SK-N-SH treated with all-trans-retinoic acid at 6 μM for 48 hours (cell line): ENCODE data around the gene PHKA2.

ENCODE experiments used
- BACH2 ChIP-seq: fragments of 250-450 bp; sonication (Bioruptor Pico); IDR thresholded peaks from 2 replicates; pipeline ENCODE4 v1.9.0; 2021; ENCODE audit warnings: mild to moderate bottlenecking, borderline replicate concordance
- CSDC2 ChIP-seq: fragments of 250-450 bp; sonication (Bioruptor Pico); IDR thresholded peaks from 2 replicates; pipeline ENCODE4 v1.5.0; 2020; ENCODE audit warnings: mild to moderate bottlenecking, moderate library complexity
- RARB ChIP-seq: fragments of 250-450 bp; sonication (Bioruptor Pico); IDR thresholded peaks from 2 replicates; pipeline ENCODE4 v1.8.0; 2021; ENCODE audit warnings: mild to moderate bottlenecking, moderate library complexity
- SNAI2 ChIP-seq: fragments of 250-450 bp; sonication (Bioruptor Pico); IDR thresholded peaks from 2 replicates; pipeline ENCODE4 v1.5.0; 2020; ENCODE audit warnings: mild to moderate bottlenecking, moderate library complexity
- TCF4 ChIP-seq: fragments of 250-450 bp; sonication (Bioruptor Pico); IDR thresholded peaks from 2 replicates; pipeline ENCODE4 v1.8.0; 2021; ENCODE audit warnings: mild to moderate bottlenecking, moderate library complexity, borderline replicate concordance
- ZC3H10 ChIP-seq: fragments of 250-450 bp; sonication (Bioruptor Pico); IDR thresholded peaks from 2 replicates; pipeline ENCODE4 v1.5.1; 2021; ENCODE audit warnings: mild to moderate bottlenecking, moderate library complexity
- TF ChIP-seq, protein P1 (sequence below): fragments of 250-450 bp; sonication (Bioruptor Pico); IDR thresholded peaks from 2 replicates; pipeline ENCODE4 v1.5.1; 2020; ENCODE audit warnings: low read depth, mild to moderate bottlenecking, moderate library complexity
- TF ChIP-seq, protein P2 (sequence below): fragments of 250-450 bp; sonication (Bioruptor Pico); IDR thresholded peaks from 2 replicates; pipeline ENCODE4 v1.8.0; 2020; ENCODE audit warnings: mild to moderate bottlenecking, moderate library complexity, borderline replicate concordance

GRCh38 chrX:18970465-18970864 lies 13.4 kb downstream of the PHKA2 start:
- no peak for TF ChIP-seq BACH2 (CRISPR knock-in tag)
- TF ChIP-seq CSDC2 (CRISPR knock-in tag) = no peak
- TF ChIP-seq, protein P1, sequence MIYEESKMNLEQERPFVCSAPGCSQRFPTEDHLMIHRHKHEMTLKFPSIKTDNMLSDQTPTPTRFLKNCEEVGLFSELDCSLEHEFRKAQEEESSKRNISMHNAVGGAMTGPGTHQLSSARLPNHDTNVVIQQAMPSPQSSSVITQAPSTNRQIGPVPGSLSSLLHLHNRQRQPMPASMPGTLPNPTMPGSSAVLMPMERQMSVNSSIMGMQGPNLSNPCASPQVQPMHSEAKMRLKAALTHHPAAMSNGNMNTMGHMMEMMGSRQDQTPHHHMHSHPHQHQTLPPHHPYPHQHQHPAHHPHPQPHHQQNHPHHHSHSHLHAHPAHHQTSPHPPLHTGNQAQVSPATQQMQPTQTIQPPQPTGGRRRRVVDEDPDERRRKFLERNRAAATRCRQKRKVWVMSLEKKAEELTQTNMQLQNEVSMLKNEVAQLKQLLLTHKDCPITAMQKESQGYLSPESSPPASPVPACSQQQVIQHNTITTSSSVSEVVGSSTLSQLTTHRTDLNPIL (CRISPR knock-in tag) = no peak
- no peak for TF ChIP-seq ZC3H10 (CRISPR knock-in tag)
- TF ChIP-seq RARB (CRISPR knock-in tag) = no peak
- no peak for TF ChIP-seq SNAI2 (CRISPR knock-in tag)
- no peak for TF ChIP-seq TCF4 (CRISPR knock-in tag)
- TF ChIP-seq, protein P2, sequence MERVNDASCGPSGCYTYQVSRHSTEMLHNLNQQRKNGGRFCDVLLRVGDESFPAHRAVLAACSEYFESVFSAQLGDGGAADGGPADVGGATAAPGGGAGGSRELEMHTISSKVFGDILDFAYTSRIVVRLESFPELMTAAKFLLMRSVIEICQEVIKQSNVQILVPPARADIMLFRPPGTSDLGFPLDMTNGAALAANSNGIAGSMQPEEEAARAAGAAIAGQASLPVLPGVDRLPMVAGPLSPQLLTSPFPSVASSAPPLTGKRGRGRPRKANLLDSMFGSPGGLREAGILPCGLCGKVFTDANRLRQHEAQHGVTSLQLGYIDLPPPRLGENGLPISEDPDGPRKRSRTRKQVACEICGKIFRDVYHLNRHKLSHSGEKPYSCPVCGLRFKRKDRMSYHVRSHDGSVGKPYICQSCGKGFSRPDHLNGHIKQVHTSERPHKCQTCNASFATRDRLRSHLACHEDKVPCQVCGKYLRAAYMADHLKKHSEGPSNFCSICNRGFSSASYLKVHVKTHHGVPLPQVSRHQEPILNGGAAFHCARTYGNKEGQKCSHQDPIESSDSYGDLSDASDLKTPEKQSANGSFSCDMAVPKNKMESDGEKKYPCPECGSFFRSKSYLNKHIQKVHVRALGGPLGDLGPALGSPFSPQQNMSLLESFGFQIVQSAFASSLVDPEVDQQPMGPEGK (CRISPR knock-in tag) = no peak
